SK-N-SH treated with all-trans-retinoic acid at 6 μM for 48 hours (cell line): ENCODE measurements around the gene CPLX1.

Experiments used
- BACH2 ChIP-seq: fragments of 250-450 bp; sonication (Bioruptor Pico); IDR thresholded peaks from 2 replicates; pipeline ENCODE4 v1.9.0; 2021; ENCODE audit warnings: mild to moderate bottlenecking, borderline replicate concordance
- CSRNP3 ChIP-seq: fragments of 250-450 bp; sonication (Bioruptor Pico); IDR thresholded peaks from 2 replicates; pipeline ENCODE4 v1.5.1; 2021; ENCODE audit warnings: mild to moderate bottlenecking, moderate library complexity
- PATZ1 ChIP-seq: fragments of 250-450 bp; sonication (Bioruptor Pico); IDR thresholded peaks from 2 replicates; pipeline ENCODE4 v1.8.0; 2020; ENCODE audit warnings: mild to moderate bottlenecking, moderate library complexity, borderline replicate concordance
- POU6F1 ChIP-seq: fragments of 250-450 bp; sonication (Bioruptor Pico); IDR thresholded peaks from 2 replicates; pipeline ENCODE4 v1.8.0; 2021; ENCODE audit warnings: low read depth, mild to moderate bottlenecking, moderate library complexity, borderline replicate concordance
- RARB ChIP-seq: fragments of 250-450 bp; sonication (Bioruptor Pico); IDR thresholded peaks from 2 replicates; pipeline ENCODE4 v1.8.0; 2021; ENCODE audit warnings: mild to moderate bottlenecking, moderate library complexity
- TCF4 ChIP-seq: fragments of 250-450 bp; sonication (Bioruptor Pico); IDR thresholded peaks from 2 replicates; pipeline ENCODE4 v1.8.0; 2021; ENCODE audit warnings: mild to moderate bottlenecking, moderate library complexity, borderline replicate concordance
- TOX ChIP-seq: fragments of 250-450 bp; sonication (Bioruptor Pico); IDR thresholded peaks from 2 replicates; pipeline ENCODE4 v1.8.0; 2021; ENCODE audit warnings: mild to moderate bottlenecking, moderate library complexity, borderline replicate concordance
- ZFP3 ChIP-seq: fragments of 250-450 bp; sonication (Bioruptor Pico); IDR thresholded peaks from 2 replicates; pipeline ENCODE4 v1.5.0; 2020; ENCODE audit warnings: mild to moderate bottlenecking, moderate library complexity
- ZFP30 ChIP-seq: fragments of 450-650 bp; formaldehyde crosslinking; IDR thresholded peaks from 2 replicates; pipeline ENCODE4 v1.5.0; 2022; ENCODE audit warnings: mild to moderate bottlenecking, moderate library complexity

GRCh38 chr4:769511-769910, 56.4 kb downstream of the CPLX1 start:
- TF ChIP-seq POU6F1 (CRISPR knock-in tag) (no peak), CSRNP3 (CRISPR knock-in tag) (no peak), ZFP3 (CRISPR knock-in tag) (no peak), PATZ1 (CRISPR knock-in tag) (no peak), BACH2 (CRISPR knock-in tag) (no peak), RARB (CRISPR knock-in tag) (no peak), ZFP30 (CRISPR knock-in tag) (no peak), TCF4 (no peak), TOX (CRISPR knock-in tag) (no peak)
